Measurements from ENCODE around the gene KRT35. TPM values are rescaled to one million over a fixed set of nuclear protein-coding genes. Genes with fewer than 3 reads are reported as not detected.

The KRT35 gene
- total RNA-seq, 2 donors from 2014 or later, result not detected

GRCh38 chr17:41437254-41437653 is 43.7 kb downstream of the KRT35 start:
- Mint-ChIP-seq H3K9me3 (no peaks in the 10 kb centered on the region), H3K4me3 (no peak overlapping the region), H3K36me3 (ENCODE audit: low read depth) (no peaks in the 10 kb centered on the region), H3K4me1 (no peaks in the 10 kb centered on the region), H3K27ac (no peak overlapping the region), H3K27me3 (ENCODE audit: insufficient read depth) (peaks cover 5% of the 10 kb centered on the region)
- no peak overlapping the region for H3K27ac ChIP-seq (ENCODE audit: low read depth, low read length)
- 88 to 95% methylated on average over 5 to 7 of the region's 7 CpGs for WGBS, 2 experiments (ENCODE audit: insufficient coverage in 1 of 2, insufficient read length in 1 of 2)
- no peaks in the 10 kb centered on the region for H3K27me3 ChIP-seq (ENCODE audit: control insufficient read depth, insufficient read depth, low read length, poor library complexity, severe bottlenecking)
- H3K4me1 ChIP-seq (ENCODE audit: control insufficient read depth, insufficient read depth, low read length), result no peaks in the 10 kb centered on the region
- H3K4me3 ChIP-seq (ENCODE audit: low read length), result no peak overlapping the region
- H3K36me3 ChIP-seq (ENCODE audit: control insufficient read depth, insufficient read depth, low read length), result no peaks in the 10 kb centered on the region
- no peak for TF ChIP-seq CTCF (conservative IDR thresholded peaks at IDR 0.05)
- no peaks in the 10 kb centered on the region for H3K9me3 ChIP-seq (ENCODE audit: control insufficient read depth, low read length)
- H3K9ac ChIP-seq (ENCODE audit: extremely low read depth, low read length, poor library complexity, severe bottlenecking), result no peak overlapping the region
- DNase-seq, result no peak

- no peak overlapping the region for H3K27ac Mint-ChIP-seq
- H3K9me3 ChIP-seq (ENCODE audit: control insufficient read depth, low read length), result no peaks in the 10 kb centered on the region
- 92% methylated on average over 5 of the region's 5 CpGs; no CpG with 5 or more reads in 1 of the 2 experiments for WGBS, 2 experiments (ENCODE audit: insufficient coverage in 1 of 2, insufficient read length in 1 of 2)
- H3K9me3 Mint-ChIP-seq, result no peaks in the 10 kb centered on the region
- H3K4me1 Mint-ChIP-seq, result no peaks in the 10 kb centered on the region
- H3K4me1 ChIP-seq (ENCODE audit: control insufficient read depth, insufficient read depth, low read length), result no peaks in the 10 kb centered on the region
- no peak overlapping the region for H3K27ac ChIP-seq (ENCODE audit: low read depth, low read length)
- no peaks in the 10 kb centered on the region for H3K36me3 Mint-ChIP-seq (ENCODE audit: low read depth)
- DNase-seq, result no peak
- no peak overlapping the region for H3K9ac ChIP-seq (ENCODE audit: extremely low read depth, low read length, poor library complexity, severe bottlenecking)
- peaks cover 2% of the 10 kb centered on the region for H3K27me3 Mint-ChIP-seq (ENCODE audit: insufficient read depth)
- no peak overlapping the region for H3K4me3 Mint-ChIP-seq
- H3K4me3 ChIP-seq (ENCODE audit: low read length), result no peak overlapping the region
- no peaks in the 10 kb centered on the region for H3K27me3 ChIP-seq (ENCODE audit: control insufficient read depth, insufficient read depth, low read length, poor library complexity, severe bottlenecking)
- no peak for TF ChIP-seq CTCF (conservative IDR thresholded peaks at IDR 0.05)
- no peaks in the 10 kb centered on the region for H3K36me3 ChIP-seq (ENCODE audit: control insufficient read depth, insufficient read depth, low read length)
Measured at GRCh38 chr17:41434415-41434814, 46.5 kb downstream of the KRT35 start.

GRCh38 chr17:41434005-41434404 is 46.9 kb downstream of the KRT35 start:
- Mint-ChIP-seq H3K27me3 (ENCODE audit: insufficient read depth) (no peaks in the 10 kb centered on the region), H3K4me3 (no peak overlapping the region), H3K27ac (no peak overlapping the region), H3K36me3 (ENCODE audit: low read depth) (no peaks in the 10 kb centered on the region), H3K4me1 (no peaks in the 10 kb centered on the region), H3K9me3 (no peaks in the 10 kb centered on the region)
- no peak for DNase-seq
- Histone ChIP-seq H3K9me3 (ENCODE audit: control insufficient read depth, low read length) (no peaks in the 10 kb centered on the region), H3K36me3 (ENCODE audit: control insufficient read depth, insufficient read depth, low read length) (no peaks in the 10 kb centered on the region), H3K27ac (ENCODE audit: low read depth, low read length) (no peak overlapping the region), H3K27me3 (ENCODE audit: control insufficient read depth, insufficient read depth, low read length, poor library complexity, severe bottlenecking) (no peaks in the 10 kb centered on the region), H3K4me1 (ENCODE audit: control insufficient read depth, insufficient read depth, low read length) (no peaks in the 10 kb centered on the region), H3K9ac (ENCODE audit: extremely low read depth, low read length, poor library complexity, severe bottlenecking) (no peak overlapping the region), H3K4me3 (ENCODE audit: low read length) (no peak overlapping the region)
- 76 to 86% methylated on average over 4 of the region's 4 CpGs for WGBS, 2 experiments (ENCODE audit: insufficient coverage in 1 of 2, insufficient read length in 1 of 2)
- no peak for TF ChIP-seq CTCF (conservative IDR thresholded peaks at IDR 0.05)
